HEK293T (cell line): ENCODE results near the gene MRPL34.

Experiments used
- CTCF ChIA-PET: fragments of 350-600 bp; formaldehyde crosslinking; extraction: SDS; loops from one replicate; lab custom pipeline; 2021; ENCODE audit warnings: antibody characterized with exemption, inconsistent platforms; lab: Yijun Ruan, JAX
- POLR2A ChIA-PET: fragments of 350-600 bp; formaldehyde crosslinking; extraction: SDS; loops from one replicate; lab custom pipeline; 2020; ENCODE audit warnings: antibody characterized with exemption, inconsistent platforms; lab: Yijun Ruan, JAX
- DNase-seq: peaks from one replicate; pipeline ENCODE4 v3.0.0; 2012; ENCODE audit warnings: mixed read lengths; ENCODE audit errors: extremely low spot score
- ARNT ChIP-seq: fragments of 450-650 bp; IDR thresholded peaks from 2 replicates; pipeline ENCODE4 v1.6.1; 2017; ENCODE audit warnings: mild to moderate bottlenecking
- BHLHE40 ChIP-seq: fragments of 450-650 bp; IDR thresholded peaks from 2 replicates; pipeline ENCODE4 v1.6.1; 2016; ENCODE audit warnings: mild to moderate bottlenecking, moderate library complexity, borderline replicate concordance
- CTBP1 ChIP-seq: fragments of 450-650 bp; IDR thresholded peaks from 2 replicates; pipeline ENCODE4 v1.6.1; 2016; ENCODE audit warnings: borderline replicate concordance
- ELF4 ChIP-seq: fragments of 450-650 bp; IDR thresholded peaks from 2 replicates; pipeline ENCODE4 v1.6.1; 2017; ENCODE audit warnings: antibody characterized with exemption
- FOXA1 ChIP-seq: fragments of 450-650 bp; IDR thresholded peaks from 2 replicates; pipeline ENCODE4 v1.6.1; 2016; ENCODE audit warnings: mild to moderate bottlenecking
- FOXK2 ChIP-seq: fragments of 450-650 bp; IDR thresholded peaks from 2 replicates; pipeline ENCODE4 v1.6.1; 2016; ENCODE audit warnings: mild to moderate bottlenecking
- FOXM1 ChIP-seq: fragments of 450-650 bp; IDR thresholded peaks from 2 replicates; pipeline ENCODE4 v1.6.1; 2017; ENCODE audit warnings: mild to moderate bottlenecking, borderline replicate concordance
- HDGF ChIP-seq: fragments of 450-650 bp; IDR thresholded peaks from 2 replicates; pipeline ENCODE4 v1.6.1; 2017; ENCODE audit warnings: antibody characterized with exemption, borderline replicate concordance
- L3MBTL2 ChIP-seq: fragments of 450-650 bp; conservative IDR thresholded peaks from 2 replicates; pipeline ENCODE4 v1.6.1; 2016; ENCODE audit warnings: mild to moderate bottlenecking
- LEF1 ChIP-seq: fragments of 450-650 bp; IDR thresholded peaks from 2 replicates; pipeline ENCODE4 v1.6.1; 2017; ENCODE audit warnings: mild to moderate bottlenecking, borderline replicate concordance
- NFRKB ChIP-seq: fragments of 450-650 bp; IDR thresholded peaks from 2 replicates; pipeline ENCODE4 v1.6.1; 2016; ENCODE audit warnings: mild to moderate bottlenecking, moderate library complexity
- PKNOX1 ChIP-seq: fragments of 450-650 bp; IDR thresholded peaks from 2 replicates; pipeline ENCODE4 v1.6.1; 2016
- SP1 ChIP-seq: fragments of 450-650 bp; IDR thresholded peaks from 2 replicates; pipeline ENCODE4 v1.6.1; 2017
- SUZ12 ChIP-seq: fragments of 450-650 bp; IDR thresholded peaks from 2 replicates; pipeline ENCODE4 v1.6.1; 2016; ENCODE audit warnings: mild to moderate bottlenecking
- TARDBP ChIP-seq: fragments of 450-650 bp; IDR thresholded peaks from 2 replicates; pipeline ENCODE4 v1.6.1; 2016
- ZNF384 ChIP-seq: fragments of 450-650 bp; IDR thresholded peaks from 2 replicates; pipeline ENCODE4 v1.6.1; 2016

MRPL34 gene

DNA sequence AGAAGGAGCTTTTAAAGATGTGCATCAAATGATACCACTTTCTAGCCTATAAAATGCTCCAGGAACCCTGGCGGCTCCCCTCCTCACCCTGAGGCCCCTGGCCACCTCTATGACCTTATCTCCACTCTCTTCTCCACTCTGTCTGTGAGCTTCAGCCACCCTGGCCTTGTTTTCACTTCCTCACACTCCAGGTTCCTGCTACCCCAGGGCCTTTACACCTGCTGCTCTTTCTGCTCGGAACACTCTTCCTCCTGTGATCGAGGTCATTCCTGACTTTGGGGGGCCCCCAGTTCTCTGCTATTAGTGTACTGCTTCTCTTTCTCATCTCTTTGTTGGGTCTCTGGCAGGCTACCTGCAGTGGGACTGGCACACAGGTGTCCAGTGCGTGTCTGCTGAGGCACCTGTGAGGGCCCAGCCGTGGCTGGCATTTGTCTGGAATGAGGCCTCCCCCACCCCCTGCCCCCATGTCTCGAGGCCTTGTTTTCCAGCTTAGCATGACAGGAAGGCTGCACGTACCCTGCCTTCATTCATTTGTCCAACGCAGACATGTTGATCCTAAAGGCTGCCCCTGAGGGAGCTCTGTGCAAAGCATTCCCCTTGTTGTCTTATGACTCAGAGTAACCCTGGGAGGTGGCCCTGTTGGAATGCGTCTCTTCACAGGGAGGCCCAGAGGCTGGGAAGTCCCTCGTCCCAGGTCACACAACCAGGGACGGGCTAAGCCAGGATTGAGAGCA is 6.0 kb downstream of the MRPL34 start:
- ChIA-PET CTCF (no interaction called here), POLR2A (interaction anchor here (1.5 kb wide), 1 partner anchor 19 kb away, joined by 4 read pairs; no protein-coding TSS in a partner anchor)
- no peak for DNase-seq
- TF ChIP-seq HDGF (no peak), FOXA1 (no peak), L3MBTL2 (no peak)

GRCh38 chr19:17312189-17313113 is 6.8 kb downstream of the MRPL34 start:
- ChIA-PET POLR2A (interaction anchor here (0.7 to 1.5 kb wide), 3 partner anchors 9 to 19 kb away, joined by 4 to 5 read pairs (median 4); no protein-coding TSS in a partner anchor), CTCF (interaction anchor here (0.6 kb wide), 1 partner anchor 626 kb away, joined by 3 read pairs; no protein-coding TSS in a partner anchor)
- no peak for DNase-seq
- TF ChIP-seq HDGF (no peak), ELF4 (no peak), CTBP1 (no peak), SUZ12 (no peak), FOXK2 (no peak)

- ChIA-PET CTCF (no interaction called here), POLR2A (interaction anchor here (0.6 kb wide), 1 partner anchor 177 kb away, joined by 5 read pairs; no protein-coding TSS in a partner anchor)
- no peak for TF ChIP-seq ARNT
- TF ChIP-seq FOXA1, result no peak
- no peak for TF ChIP-seq SUZ12
- TF ChIP-seq TARDBP, result no peak
- no peak for TF ChIP-seq FOXM1
- TF ChIP-seq L3MBTL2, result no peak
- TF ChIP-seq ELF4, result no peak
- no peak for TF ChIP-seq CTBP1
- no peak for TF ChIP-seq NFRKB
- no peak for TF ChIP-seq HDGF
- no peak for TF ChIP-seq LEF1
- TF ChIP-seq SP1, result no peak
- TF ChIP-seq BHLHE40, result no peak
- no peak for TF ChIP-seq FOXK2
- no peak for TF ChIP-seq PKNOX1
- no peak for TF ChIP-seq ZNF384
- no peak for DNase-seq
These were observed 8.4 kb downstream of the MRPL34 start for GRCh38 chr19:17314007-17314593.

DNA sequence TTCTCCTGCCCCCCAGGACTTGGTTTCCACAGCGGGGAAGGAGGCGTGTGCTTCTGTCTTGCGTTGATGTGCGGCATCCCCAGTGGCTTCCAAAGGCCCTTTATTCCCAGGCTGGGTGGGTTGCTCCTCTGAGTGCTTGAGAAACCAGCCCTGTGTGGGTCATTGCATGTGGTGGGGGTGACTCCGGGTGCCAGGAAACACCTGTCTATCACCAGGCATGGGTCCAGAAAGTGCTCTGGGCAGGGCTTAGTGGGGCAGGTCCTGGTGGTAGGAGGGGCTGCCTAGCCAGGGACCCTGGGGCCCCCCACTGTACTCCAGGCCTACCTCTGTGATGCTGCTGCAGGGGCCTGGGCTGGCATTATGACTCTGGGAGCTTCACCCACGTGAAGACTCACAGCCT is 13.3 kb downstream of the MRPL34 start:
- DNase-seq, result no peak
- ChIA-PET CTCF (interaction anchor here (0.6 kb wide), 1 partner anchor 16 kb away, joined by 3 read pairs; no protein-coding TSS in a partner anchor), POLR2A (interaction anchor here (1.2 kb wide), 1 partner anchor 9 kb away, joined by 4 read pairs; no protein-coding TSS in a partner anchor)
- TF ChIP-seq HDGF (no peak), FOXM1 (no peak), ARNT (no peak), ZNF384 (no peak), SUZ12 (no peak), SP1 (no peak), FOXA1 (no peak), FOXK2 (no peak), L3MBTL2 (no peak), NFRKB (no peak), BHLHE40 (no peak)

DNA sequence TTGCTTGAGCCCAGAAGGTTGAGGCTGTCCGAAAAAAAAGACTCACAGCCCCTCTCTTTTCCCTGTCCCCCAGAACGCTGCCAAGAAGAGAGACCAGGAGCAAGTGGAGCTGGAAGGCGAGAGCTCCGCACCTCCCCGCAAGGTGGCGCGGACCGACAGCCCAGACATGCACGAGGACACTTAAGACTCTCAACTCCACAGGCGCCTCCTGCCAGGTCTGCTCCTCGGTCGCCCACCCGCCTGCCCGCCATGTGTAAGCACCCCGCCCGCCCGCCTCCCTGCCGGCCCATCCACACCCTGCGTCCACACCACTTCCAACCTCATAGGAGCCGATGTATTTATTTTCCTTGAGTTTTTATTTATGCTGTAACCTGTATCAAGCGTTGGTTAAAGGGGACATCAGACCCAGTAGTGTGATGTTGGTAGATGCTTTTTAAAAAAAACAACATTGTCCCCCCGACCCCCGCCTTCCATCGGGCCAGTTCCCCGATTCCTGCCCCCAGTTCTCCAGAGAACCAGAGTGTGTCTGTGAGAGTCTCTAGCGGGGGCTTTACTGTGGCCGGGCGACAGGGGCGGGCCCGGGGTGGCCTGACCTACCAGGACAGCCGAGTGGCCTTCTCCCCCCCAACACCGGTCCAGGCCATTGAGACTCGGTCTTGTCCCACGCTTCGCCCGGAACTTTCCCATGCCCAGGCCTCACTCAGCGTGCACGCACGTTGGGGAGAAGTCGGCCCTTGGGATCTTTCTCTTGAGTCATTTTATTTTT is 14.0 kb downstream of the MRPL34 start:
- ChIA-PET CTCF (interaction anchor here (0.6 kb wide), 1 partner anchor 16 kb away, joined by 3 read pairs; no protein-coding TSS in a partner anchor), POLR2A (interaction anchor here (1.2 kb wide), 1 partner anchor 10 kb away, joined by 4 read pairs; no protein-coding TSS in a partner anchor)
- DNase-seq, result no peak
- TF ChIP-seq PKNOX1 (no peak), L3MBTL2 (no peak), FOXA1 (no peak), FOXK2 (no peak), SP1 (no peak), CTBP1 (no peak), NFRKB (no peak), BHLHE40 (no peak), HDGF (no peak), ELF4 (no peak), LEF1 (no peak), TARDBP (no peak), ZNF384 (no peak), ARNT (no peak), FOXM1 (no peak)
